GM19395 (cell line): ENCODE data around the gene ARHGAP44.

ENCODE experiments used
- ATAC-seq: cut with Tn5 transposase; IDR thresholded peaks from one replicate; pipeline ENCODE4 v1.9.1; 2021; ENCODE audit warnings: mild to moderate bottlenecking, moderate library complexity; ENCODE audit not compliant: unreplicated experiment

Gene ARHGAP44

GRCh38 chr17:12990926-12991325 is 201.6 kb downstream of the ARHGAP44 start:
- no peak for ATAC-seq

GRCh38 chr17:12992676-12993075 is 203.4 kb downstream of the ARHGAP44 start:
- ATAC-seq, result no peak

DNA sequence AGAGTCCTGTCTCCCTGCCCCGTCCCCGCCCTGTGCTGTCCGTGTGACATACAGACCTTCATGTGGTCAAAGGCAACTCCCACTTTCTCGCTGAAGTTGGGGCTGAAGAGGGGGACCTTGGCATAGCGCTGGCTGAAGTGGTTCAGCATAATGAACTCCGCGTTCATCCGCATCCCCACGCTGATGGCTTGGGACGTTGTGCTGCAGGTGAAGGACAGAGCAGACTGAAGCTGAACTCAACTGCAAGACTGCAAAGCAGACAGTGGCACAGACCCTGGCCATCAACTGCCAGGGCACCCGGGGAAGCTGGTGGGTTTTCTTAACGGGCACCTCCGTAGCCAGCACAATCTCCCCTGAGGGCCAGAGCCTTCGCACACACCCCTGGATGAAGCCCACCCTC is 204.3 kb downstream of the ARHGAP44 start:
- no peak for ATAC-seq

DNA sequence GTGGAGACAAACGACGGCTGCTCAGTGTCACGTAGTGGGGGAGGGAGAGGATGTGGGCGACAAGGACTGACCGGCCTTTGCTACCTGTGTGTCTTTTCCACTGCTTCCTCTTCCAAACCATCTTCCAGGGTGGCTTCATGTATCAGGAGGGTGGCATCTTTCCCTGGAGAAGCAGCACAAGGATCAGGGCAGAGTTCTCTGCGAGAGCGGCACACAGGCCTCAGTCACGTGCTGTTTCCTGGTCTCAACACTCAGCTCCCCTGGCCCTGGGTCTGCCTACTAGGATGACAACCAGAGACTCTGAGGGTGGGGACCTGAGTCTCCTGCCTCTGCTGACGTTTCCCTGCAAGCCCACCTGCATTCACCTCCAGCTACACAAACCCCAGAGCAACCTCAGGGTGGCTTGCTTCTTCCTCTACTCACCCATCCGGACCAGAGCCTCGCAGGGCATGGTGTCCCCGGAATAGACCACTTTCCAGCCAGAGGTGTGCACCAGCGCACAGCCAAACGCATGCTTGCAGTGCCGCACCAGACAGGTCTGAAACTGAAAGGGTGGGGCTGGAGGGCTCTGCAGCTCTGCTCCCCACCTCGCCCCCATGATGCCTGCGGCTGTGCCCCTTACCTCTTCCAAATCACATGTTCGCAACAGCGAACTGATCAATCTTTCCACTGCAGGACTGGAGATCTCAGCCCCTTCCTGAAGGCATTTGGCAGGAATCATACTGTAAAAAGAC is 205.2 kb downstream of the ARHGAP44 start:
- no peak for ATAC-seq

DNA sequence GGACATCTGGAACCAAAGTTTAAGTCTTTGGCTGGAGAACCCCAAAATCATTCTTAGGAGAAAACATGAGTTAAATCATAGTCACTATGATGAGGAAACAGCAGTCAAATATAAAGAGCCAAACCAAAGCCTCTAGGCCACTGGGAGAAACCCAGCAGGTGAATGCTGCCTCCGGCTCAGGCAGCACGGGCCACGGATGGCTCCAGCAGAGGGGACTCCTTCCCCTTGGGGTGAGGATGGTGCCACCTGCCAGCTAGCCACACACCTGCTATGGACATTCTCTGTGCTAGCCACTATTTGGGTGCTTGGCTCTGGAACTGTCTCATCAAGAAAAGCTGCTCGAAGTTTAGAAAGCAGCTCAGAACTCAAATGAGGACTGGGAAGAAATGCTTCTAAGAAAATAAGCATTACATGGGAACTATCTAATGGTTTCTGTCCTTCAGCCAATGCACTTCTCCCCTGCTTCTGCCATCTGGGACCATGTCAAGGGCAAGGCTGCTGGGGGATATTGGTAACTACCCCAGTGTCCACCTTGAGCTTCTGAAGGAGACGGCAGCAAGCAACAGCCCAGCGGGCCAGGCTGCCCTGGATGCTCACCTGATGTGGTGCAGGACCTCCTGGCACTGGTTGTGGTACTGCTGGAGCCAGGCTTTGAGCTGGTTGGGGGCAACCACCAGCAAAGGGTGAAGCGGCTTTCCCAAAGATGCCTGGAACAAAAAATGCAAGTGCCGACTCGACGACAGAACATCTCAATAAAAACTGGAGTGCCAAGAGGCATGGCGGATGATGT is 206.0 kb downstream of the ARHGAP44 start:
- no peak for ATAC-seq

GRCh38 chr17:12995896-12996295 is 206.6 kb downstream of the ARHGAP44 start:
- no peak for ATAC-seq

GRCh38 chr17:12996357-12996756 is 207.1 kb downstream of the ARHGAP44 start:
- no peak for ATAC-seq

DNA sequence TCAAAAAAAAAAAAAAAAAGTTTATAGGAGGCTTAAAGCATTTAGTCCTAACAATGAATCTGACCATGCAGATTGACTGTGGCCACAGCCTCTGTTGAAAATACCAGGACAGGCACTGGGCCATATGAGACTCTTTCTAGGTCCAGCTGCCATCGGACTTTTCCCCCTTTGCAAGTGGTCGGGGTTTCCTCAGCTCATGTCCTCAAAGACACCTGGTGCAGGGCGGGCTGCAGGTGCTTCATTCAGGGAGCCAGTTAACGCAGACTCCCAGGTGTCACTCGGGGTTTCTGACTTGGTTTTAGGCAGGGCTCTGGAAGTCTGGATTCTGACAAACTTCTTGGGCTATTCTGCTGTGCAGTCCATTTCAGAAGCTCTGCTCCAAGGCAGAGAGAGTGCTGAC is 207.6 kb downstream of the ARHGAP44 start:
- ATAC-seq, result no peak

DNA sequence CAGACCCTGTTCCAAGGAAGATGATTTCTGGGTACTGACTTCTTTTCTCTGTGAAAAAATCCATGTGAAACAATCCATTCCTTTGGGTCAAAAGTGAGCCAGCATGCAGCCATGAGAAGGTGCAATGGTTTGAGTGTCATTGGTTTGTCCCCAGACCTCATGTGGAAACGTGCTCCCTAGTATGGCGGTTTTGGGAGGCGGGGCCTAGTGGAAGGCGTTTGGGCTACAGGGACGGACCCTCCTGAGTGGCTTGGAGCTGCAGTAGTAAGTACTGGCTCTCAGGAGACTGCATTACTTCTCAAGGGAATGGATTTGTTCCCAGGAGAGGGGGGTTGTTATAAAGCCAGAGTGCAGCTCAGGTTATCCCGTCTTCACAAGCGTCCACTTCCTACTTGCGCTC is 209.2 kb downstream of the ARHGAP44 start:
- no peak for ATAC-seq

GRCh38 chr17:12998874-12999273 is 209.6 kb downstream of the ARHGAP44 start:
- no peak for ATAC-seq

DNA sequence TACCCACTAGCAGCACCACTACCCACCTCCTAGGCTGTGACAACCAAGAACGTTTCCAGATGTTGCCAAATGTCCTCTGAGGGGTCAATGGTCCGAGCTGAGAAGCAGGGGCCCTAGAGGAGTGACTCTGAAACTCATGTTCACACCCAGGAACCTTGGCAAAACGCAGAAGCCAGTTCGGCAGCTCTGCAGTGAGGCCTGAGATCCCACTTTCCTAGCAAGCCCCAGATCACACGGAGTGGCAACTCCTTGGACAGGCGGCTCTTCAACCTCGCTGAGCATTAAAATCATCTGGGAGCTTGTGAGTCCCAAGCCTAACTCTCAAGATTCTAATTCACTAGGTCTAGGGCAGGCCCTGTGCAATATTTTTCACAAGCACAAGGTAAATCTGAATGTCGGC is 211.3 kb downstream of the ARHGAP44 start:
- ATAC-seq, result no peak

- ATAC-seq, result no peak
These were observed 212.8 kb downstream of the ARHGAP44 start for GRCh38 chr17:13001991-13002615.

- no peak for ATAC-seq
These were observed 213.6 kb downstream of the ARHGAP44 start for GRCh38 chr17:13002761-13003453.

GRCh38 chr17:13003454-13003851 is 214.2 kb downstream of the ARHGAP44 start:
- no peak for ATAC-seq

DNA sequence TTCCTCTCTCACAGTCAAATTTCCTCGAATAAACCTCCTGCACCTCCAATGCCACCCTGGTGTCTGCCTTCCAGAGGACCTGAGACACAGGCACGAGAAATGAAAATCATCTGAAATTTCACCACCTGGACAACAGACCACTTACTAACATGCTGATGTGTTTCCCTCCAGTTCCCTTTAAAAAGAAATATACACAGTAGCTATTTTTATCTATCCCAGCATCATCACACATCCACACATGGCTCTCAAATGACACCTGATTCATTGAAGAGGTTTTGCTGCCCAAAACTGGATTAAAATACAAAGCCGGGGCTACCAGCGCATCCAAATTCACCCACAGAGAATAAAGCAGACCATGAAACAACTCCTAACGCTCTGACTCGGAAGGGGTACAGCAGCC is 214.6 kb downstream of the ARHGAP44 start:
- ATAC-seq, result no peak

GRCh38 chr17:13004336-13004735 is 215.0 kb downstream of the ARHGAP44 start:
- no peak for ATAC-seq

DNA sequence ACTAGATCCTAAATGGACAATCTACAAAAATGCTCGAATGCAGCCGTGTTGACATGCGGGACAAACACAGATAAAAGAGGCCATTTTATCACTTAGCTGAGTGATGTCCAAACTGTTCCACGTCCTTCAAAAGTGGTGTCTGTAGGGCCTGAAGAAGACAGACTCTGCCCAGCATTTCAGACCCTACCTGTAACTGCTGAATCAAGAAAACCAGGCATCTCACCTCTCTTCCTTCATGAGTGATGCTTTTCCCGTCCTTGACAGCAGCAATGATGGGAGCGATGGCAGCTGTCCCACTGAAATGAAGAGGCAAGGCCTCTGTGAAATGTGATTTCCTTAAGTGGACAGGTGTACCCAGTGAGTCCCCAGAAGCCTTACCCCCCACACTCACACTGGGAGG is 216.2 kb downstream of the ARHGAP44 start:
- no peak for ATAC-seq

GRCh38 chr17:13008461-13008860 is 219.2 kb downstream of the ARHGAP44 start:
- ATAC-seq, result no peak

DNA sequence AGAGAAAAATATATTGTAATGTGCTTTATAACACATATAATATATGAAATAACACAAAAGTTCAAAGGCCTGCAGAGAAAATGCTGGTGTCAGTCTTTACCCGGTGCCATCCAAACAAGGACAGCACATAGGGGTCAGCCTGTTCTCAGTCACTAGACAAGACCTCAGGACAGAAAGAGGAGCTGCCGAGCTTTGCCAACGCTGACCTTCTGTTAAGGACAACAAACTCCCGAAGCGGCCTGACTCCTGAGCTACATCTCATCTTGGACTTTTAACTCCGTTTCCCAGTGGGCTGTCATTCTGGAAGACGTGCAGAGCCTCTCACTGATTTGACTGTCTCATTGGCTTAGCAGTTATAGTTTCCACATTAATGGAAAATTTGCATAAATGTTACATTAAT is 221.7 kb downstream of the ARHGAP44 start:
- no peak for ATAC-seq

DNA sequence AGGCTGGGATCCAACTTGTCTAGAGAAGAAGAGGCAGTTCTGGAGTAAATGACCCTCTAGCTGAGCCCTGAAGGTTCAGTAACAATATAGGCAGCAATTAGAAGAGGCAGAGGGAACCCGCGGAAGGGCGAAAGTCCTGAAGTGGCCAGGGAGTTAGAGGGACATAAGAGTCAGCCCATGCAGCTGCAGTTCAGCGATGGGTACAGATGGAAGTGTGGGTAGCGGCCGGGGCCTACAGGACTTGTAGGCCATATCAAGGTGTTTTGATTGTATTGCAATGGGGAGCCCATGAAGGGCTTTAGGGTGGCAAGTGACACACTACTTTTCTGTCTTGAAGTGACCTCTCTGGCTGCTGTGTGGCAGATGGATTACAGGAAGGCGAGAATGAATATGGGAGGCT is 225.5 kb downstream of the ARHGAP44 start:
- ATAC-seq, result no peak

DNA sequence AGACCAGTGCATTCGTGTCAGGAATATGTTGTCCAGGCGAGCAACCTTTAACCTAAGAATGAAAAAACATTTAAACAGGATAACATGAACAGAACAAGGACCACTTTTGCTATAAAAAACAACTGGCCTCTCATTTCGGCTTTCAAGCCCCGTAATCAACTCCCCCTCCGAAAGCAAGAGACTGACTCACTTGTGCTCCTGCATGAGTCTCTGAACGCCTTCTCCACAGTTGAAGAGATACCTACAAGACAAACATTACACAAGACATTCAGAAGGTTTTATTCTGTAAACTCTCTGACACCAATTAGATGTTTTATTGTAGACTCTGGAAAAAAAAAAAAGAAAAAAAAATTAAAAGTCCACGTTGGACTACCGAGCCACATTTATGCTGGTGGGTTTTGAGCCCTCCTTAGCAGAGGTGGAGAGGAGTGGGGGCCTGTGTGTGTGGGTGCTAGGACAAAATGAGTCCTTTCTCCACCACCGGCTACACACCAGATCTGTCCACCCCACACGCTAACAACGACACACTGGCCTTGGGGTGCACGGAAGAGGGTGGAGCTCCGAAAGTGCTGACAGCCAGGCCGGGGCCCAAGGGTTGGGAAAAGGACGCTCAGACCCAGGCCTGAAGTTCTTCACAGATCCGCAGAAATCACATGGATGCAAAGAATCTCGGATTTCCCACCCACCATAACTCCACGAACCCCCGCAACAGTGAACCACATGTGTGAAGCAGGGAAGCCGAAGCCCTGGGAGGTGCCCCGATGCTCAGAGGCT is 227.8 kb downstream of the ARHGAP44 start:
- peak; percentile 28 for ATAC-seq
